ENCODE measurements around the gene GRIK3. TPM values are rescaled to one million over a fixed set of nuclear protein-coding genes. Genes with fewer than 3 reads are reported as not detected.

GRIK3 gene
- polyA plus RNA-seq, 1 donor (not counting 4 experiments of a cell fraction or from before 2014, with no cell fraction given) = not detected

DNA sequence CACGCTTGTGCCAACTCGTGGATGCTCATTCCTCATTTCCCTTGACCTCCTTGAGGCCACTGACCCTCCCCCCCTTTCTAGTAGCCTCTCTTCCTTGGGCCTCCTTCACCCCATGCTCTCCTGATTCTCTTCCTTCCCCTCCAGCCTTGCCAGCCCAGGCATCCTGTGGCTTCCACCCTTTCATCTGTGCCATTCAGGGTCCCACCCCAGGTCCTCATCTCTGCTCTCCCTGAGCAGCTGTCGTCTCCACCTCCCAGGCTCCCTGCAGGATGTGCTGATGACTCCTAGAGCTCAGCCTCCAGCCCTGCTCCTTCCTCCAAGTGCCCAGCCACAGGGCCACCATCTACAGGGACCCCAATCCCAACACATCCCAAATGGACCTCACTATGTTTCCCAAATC is 197.4 kb downstream of the GRIK3 start:
- no peaks in the 10 kb centered on the region for H3K9me3 ChIP-seq (ENCODE audit: control insufficient read depth, low read depth, low read length)
- no peak overlapping the region for H3K27ac ChIP-seq (ENCODE audit: control insufficient read depth, insufficient read depth, low read length)
- no peaks in the 10 kb centered on the region for H3K9me1 ChIP-seq (ENCODE audit: control insufficient read depth, extremely low read depth, insufficient read depth, low read length)
- H3K4me3 ChIP-seq (ENCODE audit: control insufficient read depth in 2 of 3, extremely low read depth in 1 of 3, insufficient read depth in 2 of 3, low read depth in 1 of 3, low read length in 3 of 3) = no peak overlapping the region
- H3K4me2 ChIP-seq (ENCODE audit: control insufficient read depth, extremely low read depth, insufficient read depth, low read depth, low read length) = no peak overlapping the region
- no peaks in the 10 kb centered on the region for H3K4me1 ChIP-seq (ENCODE audit: control insufficient read depth, extremely low read depth, insufficient read depth, low read length)
- H3K9ac ChIP-seq (ENCODE audit: control insufficient read depth, extremely low read depth, insufficient read depth, low read length) = no peak overlapping the region
- no peaks in the 10 kb centered on the region for H3K27me3 ChIP-seq (ENCODE audit: control insufficient read depth, extremely low read depth, insufficient read depth, low read length)
- FAIRE-seq (no peak), DNase-seq (ENCODE audit: low read depth, low spot score) (no peak)
- no peaks in the 10 kb centered on the region for H4K20me1 ChIP-seq (ENCODE audit: control insufficient read depth, extremely low read depth, insufficient read depth, low read length)
- dilution Hi-C loops (cut with MboI; ENCODE audit: extremely low pct_ligation_motif_present, low sequenced_read_pairs) = no loop called here
- H3K79me2 ChIP-seq (ENCODE audit: control insufficient read depth, insufficient read depth, low read length) = no peaks in the 10 kb centered on the region
- no peak overlapping the region for H2AFZ ChIP-seq (ENCODE audit: control insufficient read depth, low read length)
- no peak for TF ChIP-seq EZH2 (IDR thresholded peaks at IDR 0.05; ENCODE audit: low read length)
- TF ChIP-seq, protein P1, sequence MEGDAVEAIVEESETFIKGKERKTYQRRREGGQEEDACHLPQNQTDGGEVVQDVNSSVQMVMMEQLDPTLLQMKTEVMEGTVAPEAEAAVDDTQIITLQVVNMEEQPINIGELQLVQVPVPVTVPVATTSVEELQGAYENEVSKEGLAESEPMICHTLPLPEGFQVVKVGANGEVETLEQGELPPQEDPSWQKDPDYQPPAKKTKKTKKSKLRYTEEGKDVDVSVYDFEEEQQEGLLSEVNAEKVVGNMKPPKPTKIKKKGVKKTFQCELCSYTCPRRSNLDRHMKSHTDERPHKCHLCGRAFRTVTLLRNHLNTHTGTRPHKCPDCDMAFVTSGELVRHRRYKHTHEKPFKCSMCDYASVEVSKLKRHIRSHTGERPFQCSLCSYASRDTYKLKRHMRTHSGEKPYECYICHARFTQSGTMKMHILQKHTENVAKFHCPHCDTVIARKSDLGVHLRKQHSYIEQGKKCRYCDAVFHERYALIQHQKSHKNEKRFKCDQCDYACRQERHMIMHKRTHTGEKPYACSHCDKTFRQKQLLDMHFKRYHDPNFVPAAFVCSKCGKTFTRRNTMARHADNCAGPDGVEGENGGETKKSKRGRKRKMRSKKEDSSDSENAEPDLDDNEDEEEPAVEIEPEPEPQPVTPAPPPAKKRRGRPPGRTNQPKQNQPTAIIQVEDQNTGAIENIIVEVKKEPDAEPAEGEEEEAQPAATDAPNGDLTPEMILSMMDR (optimal IDR thresholded peaks at IDR 0.05 in 1 of 3, IDR thresholded peaks at IDR 0.05 in 1 of 3, conservative IDR thresholded peaks at IDR 0.05 in 1 of 3; ENCODE audit: extremely low read depth in 1 of 3, insufficient read depth in 2 of 3, low read length in 3 of 3) = no peak
- no peaks in the 10 kb centered on the region for H3K36me3 ChIP-seq (ENCODE audit: control insufficient read depth in 2 of 2, extremely low read depth in 1 of 2, insufficient read depth in 2 of 2, low read length in 2 of 2)

DNA sequence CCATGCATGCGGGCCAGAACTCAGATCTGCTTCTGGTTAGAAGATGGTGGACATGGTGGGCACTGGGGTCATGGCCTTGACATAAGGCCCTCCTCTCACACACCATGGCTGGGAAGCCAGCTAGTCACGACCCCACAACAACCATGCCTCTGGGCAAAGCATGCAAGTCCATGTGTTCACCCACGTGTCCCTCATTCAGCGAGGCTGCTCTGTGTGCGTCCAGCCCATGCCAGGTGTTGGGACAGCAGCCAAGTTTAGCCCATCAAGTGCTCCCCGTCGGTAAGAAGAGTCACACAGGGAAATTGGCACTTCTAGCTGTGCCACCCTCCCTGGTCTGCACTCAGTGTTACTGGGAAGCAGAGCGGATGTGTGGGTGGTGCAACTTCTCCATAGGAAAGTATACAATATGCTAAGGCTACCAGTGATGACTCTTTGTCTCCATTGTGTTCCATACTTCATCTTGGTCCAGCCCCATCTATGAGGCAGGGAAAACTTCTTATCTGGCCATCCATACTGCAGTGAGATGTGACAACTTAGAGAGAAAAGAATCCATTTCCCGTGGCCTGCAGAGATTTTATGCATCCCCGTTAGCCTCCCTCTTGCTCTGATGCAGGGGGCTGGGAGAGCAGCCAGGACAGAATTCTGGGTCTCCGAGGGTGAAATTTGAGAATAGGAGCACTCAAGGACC is 198.0 kb downstream of the GRIK3 start:
- Histone ChIP-seq H4K20me1 (ENCODE audit: control insufficient read depth, extremely low read depth, insufficient read depth, low read length) (no peaks in the 10 kb centered on the region), H3K27me3 (ENCODE audit: control insufficient read depth, extremely low read depth, insufficient read depth, low read length) (no peaks in the 10 kb centered on the region), H3K79me2 (ENCODE audit: control insufficient read depth, insufficient read depth, low read length) (no peaks in the 10 kb centered on the region), H3K9ac (ENCODE audit: control insufficient read depth, extremely low read depth, insufficient read depth, low read length) (no peak overlapping the region), H3K9me1 (ENCODE audit: control insufficient read depth, extremely low read depth, insufficient read depth, low read length) (no peaks in the 10 kb centered on the region), H3K4me3 (ENCODE audit: control insufficient read depth in 2 of 3, extremely low read depth in 1 of 3, insufficient read depth in 2 of 3, low read depth in 1 of 3, low read length in 3 of 3) (no peak overlapping the region), H3K36me3 (ENCODE audit: control insufficient read depth in 2 of 2, extremely low read depth in 1 of 2, insufficient read depth in 2 of 2, low read length in 2 of 2) (no peaks in the 10 kb centered on the region), H2AFZ (ENCODE audit: control insufficient read depth, low read length) (no peak overlapping the region), H3K9me3 (ENCODE audit: control insufficient read depth, low read depth, low read length) (no peaks in the 10 kb centered on the region), H3K4me1 (ENCODE audit: control insufficient read depth, extremely low read depth, insufficient read depth, low read length) (no peaks in the 10 kb centered on the region), H3K27ac (ENCODE audit: control insufficient read depth, insufficient read depth, low read length) (no peak overlapping the region), H3K4me2 (ENCODE audit: control insufficient read depth, extremely low read depth, insufficient read depth, low read depth, low read length) (no peak overlapping the region)
- no peak for DNase-seq (ENCODE audit: low read depth, low spot score)
- TF ChIP-seq, protein P1 (optimal IDR thresholded peaks at IDR 0.05 in 1 of 3, IDR thresholded peaks at IDR 0.05 in 1 of 3, conservative IDR thresholded peaks at IDR 0.05 in 1 of 3; ENCODE audit: extremely low read depth in 1 of 3, insufficient read depth in 2 of 3, low read length in 3 of 3) = no peak
- no peak for TF ChIP-seq EZH2 (IDR thresholded peaks at IDR 0.05; ENCODE audit: low read length)
- dilution Hi-C loops (cut with MboI; ENCODE audit: extremely low pct_ligation_motif_present, low sequenced_read_pairs) = no loop called here
- FAIRE-seq = no peak
